Retina (tissue), 1 donor: Measurements from ENCODE around the gene ZC3H18.

Source experiments
- DNase-seq: peaks from one replicate; pipeline ENCODE4 v3.0.0-alpha.2; 2016

ZC3H18 gene

GRCh38 chr16:88552166-88552565, 18.0 kb upstream of the ZC3H18 start:
- no peak for DNase-seq

GRCh38 chr16:88552815-88553214, 17.4 kb upstream of the ZC3H18 start:
- no peak for DNase-seq

GRCh38 chr16:88553739-88554138, 16.5 kb upstream of the ZC3H18 start:
- peak; percentile 29 for DNase-seq

- DNase-seq, result peak; percentile 35
Measured at GRCh38 chr16:88554711-88555264, 15.4 kb upstream of the ZC3H18 start.

- no peak for DNase-seq
Measured at GRCh38 chr16:88556294-88556988, 13.8 kb upstream of the ZC3H18 start.

GRCh38 chr16:88558457-88559442, 11.5 kb upstream of the ZC3H18 start:
- DNase-seq, result peak; percentile 55

- no peak for DNase-seq
Measured at GRCh38 chr16:88560714-88561484, 9.3 kb upstream of the ZC3H18 start.

- peak; percentile 74 for DNase-seq
Measured at GRCh38 chr16:88561485-88562359, 8.5 kb upstream of the ZC3H18 start.

GRCh38 chr16:88566158-88566557, 4.0 kb upstream of the ZC3H18 start:
- peak; percentile 72 for DNase-seq

- no peak for DNase-seq
Measured at GRCh38 chr16:88568710-88569613, 1.2 kb upstream of the ZC3H18 start.

- no peak for DNase-seq
Measured at GRCh38 chr16:88569614-88569984, 604 bp upstream of the ZC3H18 start.

GRCh38 chr16:88570691-88571092, 489 bp downstream of the ZC3H18 start:
- DNase-seq, result no peak

GRCh38 chr16:88575251-88575650, 5.0 kb downstream of the ZC3H18 start:
- no peak for DNase-seq

GRCh38 chr16:88576307-88576706, 6.1 kb downstream of the ZC3H18 start:
- DNase-seq, result no peak

GRCh38 chr16:88577166-88577565, 7.0 kb downstream of the ZC3H18 start:
- DNase-seq, result no peak

- DNase-seq, result no peak
Measured at GRCh38 chr16:88578446-88579313, 8.5 kb downstream of the ZC3H18 start.

GRCh38 chr16:88580371-88580770, 10.2 kb downstream of the ZC3H18 start:
- no peak for DNase-seq

GRCh38 chr16:88581033-88581432, 10.8 kb downstream of the ZC3H18 start:
- DNase-seq, result no peak

GRCh38 chr16:88582912-88583575, 12.8 kb downstream of the ZC3H18 start:
- DNase-seq, result no peak
